ENCODE measurements around the gene CAMK4.
"Not testable (repeated sequence)": the region's sequence is repeated elsewhere in the genome, so short reads cannot be mapped to it uniquely, and the experiment has no call there.

Gene CAMK4

GRCh38 chr5:111383288-111383970, 159.2 kb downstream of the CAMK4 start:
- no peak for DNase-seq (ENCODE audit: low spot score)

GRCh38 chr5:111384220-111384619, 160.0 kb downstream of the CAMK4 start:
- DNase-seq (ENCODE audit: low spot score) = no peak

GRCh38 chr5:111385051-111385450, 160.9 kb downstream of the CAMK4 start:
- DNase-seq (ENCODE audit: low spot score) = no peak

- DNase-seq (ENCODE audit: low spot score) = no peak
These were observed 162.0 kb downstream of the CAMK4 start for GRCh38 chr5:111385970-111386831.

GRCh38 chr5:111386832-111387162, 162.6 kb downstream of the CAMK4 start:
- DNase-seq (ENCODE audit: low spot score) = no peak

- DNase-seq (ENCODE audit: low spot score) = no peak
These were observed 163.2 kb downstream of the CAMK4 start for GRCh38 chr5:111387361-111387760.

- no peak for DNase-seq (ENCODE audit: low spot score)
These were observed 165.4 kb downstream of the CAMK4 start for GRCh38 chr5:111389390-111390082.

- no peak for DNase-seq (ENCODE audit: low spot score)
These were observed 168.0 kb downstream of the CAMK4 start for GRCh38 chr5:111392181-111392580.

GRCh38 chr5:111394586-111394985, 170.4 kb downstream of the CAMK4 start:
- DNase-seq (ENCODE audit: low spot score) = no peak

GRCh38 chr5:111398013-111398412, 173.8 kb downstream of the CAMK4 start:
- DNase-seq (ENCODE audit: low spot score) = peak; percentile 68

- no peak for DNase-seq (ENCODE audit: low spot score)
These were observed 174.9 kb downstream of the CAMK4 start for GRCh38 chr5:111399113-111399512.

- no peak for DNase-seq (ENCODE audit: low spot score)
These were observed 177.7 kb downstream of the CAMK4 start for GRCh38 chr5:111401906-111402305.

- no peak for DNase-seq (ENCODE audit: low spot score)
These were observed 180.1 kb downstream of the CAMK4 start for GRCh38 chr5:111404270-111404769.

GRCh38 chr5:111407562-111407961, 183.4 kb downstream of the CAMK4 start:
- no peak for DNase-seq (ENCODE audit: low spot score)

GRCh38 chr5:111408817-111409216, 184.6 kb downstream of the CAMK4 start:
- no peak for DNase-seq (ENCODE audit: low spot score)

- not testable (repeated sequence) for DNase-seq (ENCODE audit: low spot score)
These were observed 185.1 kb downstream of the CAMK4 start for GRCh38 chr5:111409266-111409665.

GRCh38 chr5:111410067-111410466, 185.9 kb downstream of the CAMK4 start:
- not testable (repeated sequence) for DNase-seq (ENCODE audit: low spot score)

GRCh38 chr5:111411301-111411700, 187.1 kb downstream of the CAMK4 start:
- DNase-seq (ENCODE audit: low spot score) = no peak

GRCh38 chr5:111412593-111412992, 188.4 kb downstream of the CAMK4 start:
- no peak for DNase-seq (ENCODE audit: low spot score)

GRCh38 chr5:111415053-111415452, 190.9 kb downstream of the CAMK4 start:
- DNase-seq (ENCODE audit: low spot score) = no peak

GRCh38 chr5:111422245-111422644, 198.1 kb downstream of the CAMK4 start:
- no peak for DNase-seq (ENCODE audit: low spot score)

Measured in activated CD4-positive, alpha-beta T cell treated with anti-CD3 and anti-CD28 coated beads, Interleukin-2, Interleukin-4, amounts not matched to agents 100 ng/mL and 50 ng/mL, durations not matched to agents 16 hours and 8 hours (primary cell).